Right renal pelvis (tissue), 4 donors: ENCODE measurements around the gene CREB1. TPM values are rescaled to one million over a fixed set of nuclear protein-coding genes. Genes with fewer than 3 reads are reported as not detected.
"Not testable (repeated sequence)": the region's sequence is repeated elsewhere in the genome, so short reads cannot be mapped to it uniquely, and the experiment has no call there.

ENCODE experiments used
- DNase-seq, 4 donors: peaks; one replicate each; pipeline ENCODE4 v3.0.0-alpha.2; 2013; ENCODE audit warnings: low read depth in 4 of 4, low spot score in 3 of 4, missing footprints in 1 of 4
- polyA plus RNA-seq, 4 donors: library from polyadenylated mRNA; unstranded; fragments of 120-200 nt; gene quantifications; one replicate each; pipeline ENCODE4 v1.2.1, GENCODE V29; 2013; ENCODE audit not compliant: insufficient read length in 4 of 4

Gene CREB1
- 10 to 100 TPM; 60.7 to 74.9 (median 70.8) TPM for polyA plus RNA-seq

GRCh38 chr2:207529330-207530159 is at the start of gene CREB1:
TSS of gene CREB1 (plus strand) at chr2:207529962. CDS start at chr2:207555636, 25,674 bp downstream.
- peak; percentile 95 to 99 (median 96) for DNase-seq

GRCh38 chr2:207480521-207481040 is 49.2 kb upstream of the CREB1 start:
- DNase-seq: no peak

GRCh38 chr2:207481924-207482323 is 47.8 kb upstream of the CREB1 start:
- DNase-seq: no peak

- no peak for DNase-seq
These were observed 47.1 kb upstream of the CREB1 start for GRCh38 chr2:207482630-207483029.

GRCh38 chr2:207483066-207483465 is 46.7 kb upstream of the CREB1 start:
- DNase-seq: no peak

- DNase-seq: no peak
These were observed 46.3 kb upstream of the CREB1 start for GRCh38 chr2:207483477-207483876.

- DNase-seq: no peak
These were observed 45.0 kb upstream of the CREB1 start for GRCh38 chr2:207484444-207485391.

- no peak for DNase-seq
These were observed 42.0 kb upstream of the CREB1 start for GRCh38 chr2:207487650-207488311.

- no peak for DNase-seq
These were observed 40.5 kb upstream of the CREB1 start for GRCh38 chr2:207489251-207489650.

- DNase-seq: no peak
These were observed 39.3 kb upstream of the CREB1 start for GRCh38 chr2:207490441-207490840.

GRCh38 chr2:207491086-207491485 is 38.7 kb upstream of the CREB1 start:
- no peak for DNase-seq

- DNase-seq: no peak
These were observed 37.8 kb upstream of the CREB1 start for GRCh38 chr2:207491956-207492355.

- no peak for DNase-seq
These were observed 37.3 kb upstream of the CREB1 start for GRCh38 chr2:207492461-207492860.

- DNase-seq: no peak
These were observed 35.6 kb upstream of the CREB1 start for GRCh38 chr2:207494137-207494536.

GRCh38 chr2:207496936-207497335 is 32.8 kb upstream of the CREB1 start:
- not testable (repeated sequence) for DNase-seq

GRCh38 chr2:207497596-207497995 is 32.2 kb upstream of the CREB1 start:
- no peak for DNase-seq

GRCh38 chr2:207498427-207498826 is 31.3 kb upstream of the CREB1 start:
- no peak for DNase-seq

- DNase-seq: no peak
These were observed 30.6 kb upstream of the CREB1 start for GRCh38 chr2:207499114-207499513.

GRCh38 chr2:207501802-207502576 is 27.8 kb upstream of the CREB1 start:
- DNase-seq: no peak
